K562 (cell line): Measurements from ENCODE around the gene CROCC2. TPM values are rescaled to one million over a fixed set of nuclear protein-coding genes. Genes with fewer than 3 reads are reported as not detected.

Experiments
- ATAC-seq: fragments of 200-7000 bp; cut with Tn5 transposase; 3 replicates; pipeline ENCODE4 v1.9.1; 2020; ENCODE audit warnings: moderate library complexity
- BruUV-seq: library from RNA; stranded (reverse); fragments of 400-500 nt; replicated peaks from 2 replicates; lab custom pipeline; 2021; lab: Mats Ljungman, UMichigan
- CTCF ChIA-PET: fragments of 300-600 bp; formaldehyde crosslinking; extraction: SDS; loops from one replicate; lab custom pipeline; 2021; ENCODE audit warnings: low intra/inter-chr PET ratio; lab: Yijun Ruan, JAX
- POLR2A ChIA-PET: fragments of 300-600, 350-650 bp; sonication (Branson Sonifier 250); formaldehyde crosslinking; extraction: SDS; loops from one replicate; lab custom pipeline; 2021; ENCODE audit warnings: antibody characterized with exemption, inconsistent platforms; lab: Yijun Ruan, JAX
- DNase-seq, 4 experiments: peaks; one replicate each; pipeline versions ENCODE4 v3.0.0 to v3.0.0-alpha.2; 2011 to 2018; ENCODE audit warnings: low spot score in 3 of 4, mixed read lengths in 3 of 4; ENCODE audit errors: extremely low read depth in 1 of 4
- FAIRE-seq: peaks from 2 replicates; lab custom pipeline; 2011; peaks lifted over from hg19 to GRCh38; lab: Jason Lieb, UNC
- H2AFZ ChIP-seq: 2 replicates; pipeline ENCODE4 v1.6.0; 2011; ENCODE audit warnings: low read depth, low read length, control low read depth, inconsistent platforms
- H3K27ac ChIP-seq: fragments of 200-600 bp; 3 replicates; pipeline ENCODE4 v1.8.0; 2011; ENCODE audit warnings: low read depth, mild to moderate bottlenecking, control low read depth, inconsistent platforms, low read length, moderate library complexity, mixed read lengths; ENCODE audit errors: extremely low read depth
- H3K27me3 ChIP-seq, 2 experiments: fragments of 300-600 bp in 1 of 2; 2 replicates in 1 of 2; 3 replicates in 1 of 2; pipeline versions ENCODE4 v1.6.0 to v1.8.0; 2011; ENCODE audit warnings: inconsistent platforms in 2 of 2, low read length in 2 of 2, mild to moderate bottlenecking in 1 of 2, mixed read lengths in 1 of 2, moderate library complexity in 1 of 2; ENCODE audit not compliant: control insufficient read depth in 2 of 2, insufficient read depth in 2 of 2
- H3K36me3 ChIP-seq: fragments of 300-600 bp; 3 replicates; pipeline ENCODE4 v1.8.0; 2011; ENCODE audit warnings: mild to moderate bottlenecking, low read length, inconsistent platforms; ENCODE audit not compliant: control insufficient read depth, insufficient read depth
- H3K4me1 ChIP-seq, 2 experiments: fragments of 200-600 bp in 1 of 2; replicated peaks in 1 of 2; 2 replicates in 1 of 2; 3 replicates in 1 of 2; pipeline versions ENCODE4 v1.5.1 to v1.8.0; 2011; ENCODE audit warnings: inconsistent platforms in 2 of 2, low read length in 2 of 2, mild to moderate bottlenecking in 1 of 2, mixed read lengths in 1 of 2, moderate library complexity in 1 of 2; ENCODE audit not compliant: control insufficient read depth in 2 of 2, insufficient read depth in 2 of 2
- H3K4me2 ChIP-seq: 2 replicates; pipeline ENCODE4 v1.6.1; 2011; ENCODE audit warnings: low read length, control low read depth, inconsistent platforms, mixed read lengths; ENCODE audit not compliant: insufficient read depth
- H3K4me3 ChIP-seq: fragments of 200-600 bp; sonication (generic), shearing (Covaris generic); 2 replicates; pipeline ENCODE4 v1.5.1; 2016; ENCODE audit warnings: control low read depth, inconsistent platforms
- H3K79me2 ChIP-seq: fragments of 200-600 bp; 3 replicates; pipeline ENCODE4 v1.8.0; 2011; ENCODE audit warnings: low read length, inconsistent platforms; ENCODE audit not compliant: control insufficient read depth, insufficient read depth
- H3K9ac ChIP-seq, 2 experiments: 2 replicates each; pipeline versions ENCODE4 v1.6.0 to v1.6.1; 2011; ENCODE audit warnings: low read depth in 2 of 2, low read length in 2 of 2, control low read depth in 1 of 2, inconsistent platforms in 1 of 2, mild to moderate bottlenecking in 1 of 2, mixed read lengths in 1 of 2; ENCODE audit not compliant: insufficient read depth in 1 of 2
- H3K9me1 ChIP-seq: one replicate; pipeline ENCODE4 v1.6.0; 2011; ENCODE audit warnings: inconsistent platforms, mild to moderate bottlenecking, low read length, moderate library complexity; ENCODE audit not compliant: control insufficient read depth, insufficient read depth
- H3K9me3 ChIP-seq: replicated peaks from 2 replicates; pipeline ENCODE4 v1.5.1; 2011; ENCODE audit warnings: low read depth, low read length, inconsistent platforms; ENCODE audit not compliant: control insufficient read depth, insufficient read depth
- H4K20me1 ChIP-seq: replicated peaks from 2 replicates; pipeline ENCODE4 v1.6.1; 2011; ENCODE audit warnings: low read length, inconsistent platforms, mixed read lengths; ENCODE audit not compliant: control insufficient read depth, insufficient read depth
- CXXC5 ChIP-seq: fragments of 250-450 bp; sonication (Bioruptor Pico); IDR thresholded peaks from 2 replicates; pipeline ENCODE4 v1.8.0; 2022; ENCODE audit warnings: inconsistent platforms, mild to moderate bottlenecking, moderate library complexity
- PCBP1 ChIP-seq: fragments of 200-400 bp; formaldehyde crosslinking; IDR thresholded peaks from 2 replicates; pipeline ENCODE4 v1.6.1; 2018; ENCODE audit warnings: mild to moderate bottlenecking, low read depth, low read length; ENCODE audit not compliant: poor library complexity, severe bottlenecking
- POLR2A ChIP-seq: fragments of 450-650 bp; conservative IDR thresholded peaks from 2 replicates; pipeline ENCODE4 v1.6.1; 2016
- RBM17 ChIP-seq: fragments of 200-400 bp; formaldehyde crosslinking; IDR thresholded peaks from 2 replicates; pipeline ENCODE4 v1.6.1; 2017; ENCODE audit warnings: low read depth, mild to moderate bottlenecking, low read length, borderline replicate concordance
- SIRT6 ChIP-seq: IDR thresholded peaks from one replicate; pipeline ENCODE4 v1.6.1; 2012; ENCODE audit warnings: low read depth, mild to moderate bottlenecking, control low read depth, inconsistent platforms, low read length, moderate library complexity
- SNRNP70 ChIP-seq: fragments of 200-400 bp; formaldehyde crosslinking; optimal IDR thresholded peaks from 2 replicates; pipeline ENCODE3; 2017; ENCODE audit warnings: low read depth, low read length
- ZNF133 ChIP-seq: fragments of 250-450 bp; sonication (Bioruptor Pico); IDR thresholded peaks from 2 replicates; pipeline ENCODE4 v1.4.0; 2020; ENCODE audit warnings: mild to moderate bottlenecking
- ZNF165 ChIP-seq: fragments of 250-450 bp; sonication (Bioruptor Pico); IDR thresholded peaks from 2 replicates; pipeline ENCODE4 v1.4.0; 2020; ENCODE audit warnings: borderline replicate concordance
- ZNF324 ChIP-seq: fragments of 250-450 bp; sonication (Bioruptor Pico); IDR thresholded peaks from 2 replicates; pipeline ENCODE4 v1.4.0; 2020; ENCODE audit warnings: mild to moderate bottlenecking
- WGBS: fragments of 100-300 bp; shearing (Covaris generic); methylation state at CpG from one replicate; pipeline ENCODE4 v1.1.6; 2016; ENCODE audit warnings: low coverage, mixed read lengths; ENCODE audit not compliant: insufficient coverage; ENCODE audit errors: missing lambda C conversion rate; 5-methylcytosine and 5-hydroxymethylcytosine counted together
- in situ Hi-C: fragments of 300-500 bp; cut with MboI; formaldehyde crosslinking; loops from 4 replicates; pipeline ENCODE4 v1.15.0; 2018; ENCODE audit warnings: inconsistent platforms, mixed read lengths
- intact Hi-C: fragments of 100-400 bp; cut with micrococcal nuclease; formaldehyde crosslinking; loops from 2 replicates; pipeline ENCODE4 v1.14.2; 2022
- polyA plus RNA-seq, 8 experiments: library from polyadenylated mRNA; depleted of rRNA in 4 of 8; stranded (reverse) in 5 of 8; unstranded in 3 of 8; fragments of >200 nt; fragmentation: Nextera tagmentation in 2 of 8; fragmentation: Illumina TruSeq in 1 of 8; extraction: Ambion mirVana in 2 of 8; extraction: Trizol in 1 of 8; gene quantifications; 2 replicates each; pipeline versions ENCODE4 v1.2.1 to v1.2.3, GENCODE V29; 2011 to 2014; ENCODE audit warnings: inconsistent platforms in 1 of 8, missing spikeins in 1 of 8
- total RNA-seq, 7 experiments: library from RNA; depleted of rRNA in 6 of 7; stranded (reverse); fragments of >200 nt in 6 of 7; fragmentation: Illumina TruSeq in 2 of 7; extraction: Trizol in 2 of 7; gene quantifications; 2 replicates each; pipeline versions ENCODE4 v1.2.1 to v1.2.3, GENCODE V29; 2011 to 2021; ENCODE audit warnings: low replicate concordance in 1 of 7

Gene CROCC2
- total and polyA plus RNA-seq, 9 of the 15 experiments (the other 6 are each of a cell fraction or from before 2014, with no cell fraction given) = not detected

GRCh38 chr2:240909216-240909974, 3.3 kb downstream of the CROCC2 start:
- ATAC-seq (no peak), FAIRE-seq (no peak), DNase-seq (no peak)
- WGBS = 6% methylated on average over 15 of the region's 17 CpGs
- intact Hi-C loops (no loop called here), in situ Hi-C loops (no loop called here)
- H3K27me3 ChIP-seq = peaks cover 0 to 46% of the 10 kb centered on the region in 2 experiments; a peak in 2 of 5 replicates
- CTCF ChIA-PET = no interaction called here
- H3K4me1 ChIP-seq = peaks cover 0 to 8% of the 10 kb centered on the region in 2 experiments; a peak in 2 of 5 replicates
- no peaks in the 10 kb centered on the region for H3K79me2 ChIP-seq
- no peak overlapping the region for H3K27ac ChIP-seq
- no peak overlapping the region for H2AFZ ChIP-seq
- no peaks in the 10 kb centered on the region for H3K9me1 ChIP-seq
- H3K9me3 ChIP-seq = no peaks in the 10 kb centered on the region
- BruUV-seq = no TSS peak
- H3K4me2 ChIP-seq = no peak overlapping the region
- no peaks in the 10 kb centered on the region for H3K36me3 ChIP-seq
- H3K9ac ChIP-seq = no peak overlapping the region
- POLR2A ChIA-PET = interaction anchor here (0.6 kb wide), 1 partner anchor 50 kb away, joined by 4 read pairs; no protein-coding TSS in a partner anchor
- TF ChIP-seq SNRNP70 = no peak
- TF ChIP-seq POLR2A = no peak
- TF ChIP-seq SIRT6 = no peak
- no peak for TF ChIP-seq ZNF165 (CRISPR knock-in tag)
- TF ChIP-seq PCBP1 = no peak
- no peak for TF ChIP-seq ZNF324 (CRISPR knock-in tag)
- no peak for TF ChIP-seq CXXC5
- TF ChIP-seq ZNF133 = no peak
- TF ChIP-seq RBM17 = no peak
- TF ChIP-seq, all 486 proteins: peak for 0
- H4K20me1 ChIP-seq = no peaks in the 10 kb centered on the region
- H3K4me3 ChIP-seq = no peak overlapping the region
